Cardiac muscle cell (in vitro differentiated cells and primary cell): ENCODE results near the gene RFNG. TPM values are rescaled to one million over a fixed set of nuclear protein-coding genes. Genes with fewer than 3 reads are reported as not detected.

ENCODE experiments used
- DNase-seq, 2 donors: peaks; one replicate each; pipeline versions ENCODE4 v3.0.0 to v3.0.0-alpha.2; 2010 to 2017; ENCODE audit warnings: low read depth in 1 of 2, low spot score in 1 of 2
- H3K27ac ChIP-seq: fragments of 200-600 bp; sonication (generic); 2 replicates; pipeline ENCODE4 v1.5.1; 2016
- H3K27me3 ChIP-seq: fragments of 200-600 bp; sonication (generic); 2 replicates; pipeline ENCODE4 v1.6.0; 2016; ENCODE audit warnings: control low read depth
- H3K36me3 ChIP-seq: fragments of 200-600 bp; sonication (generic); 2 replicates; pipeline ENCODE4 v1.5.1; 2016; ENCODE audit warnings: control low read depth
- H3K4me1 ChIP-seq: fragments of 200-600 bp; sonication (generic); 2 replicates; pipeline ENCODE4 v1.8.1; 2017; ENCODE audit warnings: low read depth, mild to moderate bottlenecking, mixed run types
- H3K4me3 ChIP-seq: fragments of 200-600 bp; sonication (generic); 2 replicates; pipeline ENCODE4 v1.5.1; 2016; ENCODE audit warnings: mild to moderate bottlenecking
- H3K9me3 ChIP-seq: fragments of 200-600 bp; sonication (generic); 2 replicates; pipeline ENCODE4 v1.5.1; 2017; ENCODE audit warnings: low read depth, mild to moderate bottlenecking, control low read depth
- polyA plus RNA-seq: library from polyadenylated mRNA; unstranded; fragments of >200 nt; fragmentation: Nextera tagmentation; extraction: Ambion mirVana; gene quantifications from 2 replicates; pipeline ENCODE4 v1.2.1, GENCODE V29; 2016
- total RNA-seq: library from RNA; depleted of rRNA; stranded (reverse); fragments of >200 nt; gene quantifications from 2 replicates; pipeline ENCODE4 v1.2.3, GENCODE V29; 2016
- TF ChIP-seq, protein P1 (sequence below): IDR thresholded peaks from 2 replicates; pipeline ENCODE4 v1.5.1; 2012; ENCODE audit warnings: low read depth, mild to moderate bottlenecking, low read length

Gene RFNG
- total and polyA plus RNA-seq, 2 experiments from 2014 or later, result 94.6 to 98.3 TPM

DNA sequence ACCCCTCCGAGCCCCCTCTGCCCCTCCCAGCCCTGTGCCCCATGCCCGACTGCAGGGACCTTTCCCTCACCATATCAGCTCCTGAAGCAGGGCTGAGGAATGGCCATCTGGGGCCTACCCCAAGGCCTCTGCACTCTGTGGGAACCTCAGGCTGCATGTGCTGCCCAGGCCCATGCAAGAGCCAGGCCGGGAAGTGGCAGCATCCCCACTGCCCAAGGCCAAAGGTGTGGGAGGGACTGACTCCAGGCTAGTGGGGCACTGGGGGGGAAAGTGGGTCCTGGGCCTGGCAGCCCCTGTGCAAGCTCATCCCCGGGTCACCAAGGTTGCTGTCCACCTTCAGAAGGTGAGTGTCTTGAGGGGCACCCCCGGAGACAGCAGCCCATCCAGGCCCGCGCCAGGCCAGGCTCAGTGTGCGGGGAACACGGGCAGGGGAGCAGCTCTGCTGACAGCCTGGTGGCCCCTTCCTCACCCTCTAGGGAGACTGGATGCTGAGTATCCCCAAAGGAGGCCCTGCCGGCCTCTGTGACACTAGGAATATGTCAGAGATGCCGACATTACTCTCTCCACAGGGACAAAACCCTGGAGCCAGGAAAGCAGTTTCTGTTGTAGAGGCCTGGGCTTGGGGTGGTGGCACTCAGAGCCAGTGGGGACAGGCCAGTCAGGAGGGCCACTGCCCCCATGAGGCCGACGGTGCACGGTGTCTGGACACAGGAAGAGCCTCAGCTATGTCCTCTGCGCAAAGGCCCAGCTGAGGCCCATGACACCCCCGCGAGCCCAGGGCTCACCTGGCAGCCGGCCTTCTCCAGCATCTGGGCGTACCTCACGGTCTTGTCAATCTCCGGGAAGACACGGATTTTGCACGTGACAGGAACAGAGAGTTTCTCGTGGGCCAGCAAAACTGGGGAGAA is 10.7 kb upstream of the RFNG start:
- Histone ChIP-seq H3K4me3 (no peak overlapping the region), H3K36me3 (peaks cover 20% of the 10 kb centered on the region)
- TF ChIP-seq, protein P1, sequence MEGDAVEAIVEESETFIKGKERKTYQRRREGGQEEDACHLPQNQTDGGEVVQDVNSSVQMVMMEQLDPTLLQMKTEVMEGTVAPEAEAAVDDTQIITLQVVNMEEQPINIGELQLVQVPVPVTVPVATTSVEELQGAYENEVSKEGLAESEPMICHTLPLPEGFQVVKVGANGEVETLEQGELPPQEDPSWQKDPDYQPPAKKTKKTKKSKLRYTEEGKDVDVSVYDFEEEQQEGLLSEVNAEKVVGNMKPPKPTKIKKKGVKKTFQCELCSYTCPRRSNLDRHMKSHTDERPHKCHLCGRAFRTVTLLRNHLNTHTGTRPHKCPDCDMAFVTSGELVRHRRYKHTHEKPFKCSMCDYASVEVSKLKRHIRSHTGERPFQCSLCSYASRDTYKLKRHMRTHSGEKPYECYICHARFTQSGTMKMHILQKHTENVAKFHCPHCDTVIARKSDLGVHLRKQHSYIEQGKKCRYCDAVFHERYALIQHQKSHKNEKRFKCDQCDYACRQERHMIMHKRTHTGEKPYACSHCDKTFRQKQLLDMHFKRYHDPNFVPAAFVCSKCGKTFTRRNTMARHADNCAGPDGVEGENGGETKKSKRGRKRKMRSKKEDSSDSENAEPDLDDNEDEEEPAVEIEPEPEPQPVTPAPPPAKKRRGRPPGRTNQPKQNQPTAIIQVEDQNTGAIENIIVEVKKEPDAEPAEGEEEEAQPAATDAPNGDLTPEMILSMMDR, result no peak

DNA sequence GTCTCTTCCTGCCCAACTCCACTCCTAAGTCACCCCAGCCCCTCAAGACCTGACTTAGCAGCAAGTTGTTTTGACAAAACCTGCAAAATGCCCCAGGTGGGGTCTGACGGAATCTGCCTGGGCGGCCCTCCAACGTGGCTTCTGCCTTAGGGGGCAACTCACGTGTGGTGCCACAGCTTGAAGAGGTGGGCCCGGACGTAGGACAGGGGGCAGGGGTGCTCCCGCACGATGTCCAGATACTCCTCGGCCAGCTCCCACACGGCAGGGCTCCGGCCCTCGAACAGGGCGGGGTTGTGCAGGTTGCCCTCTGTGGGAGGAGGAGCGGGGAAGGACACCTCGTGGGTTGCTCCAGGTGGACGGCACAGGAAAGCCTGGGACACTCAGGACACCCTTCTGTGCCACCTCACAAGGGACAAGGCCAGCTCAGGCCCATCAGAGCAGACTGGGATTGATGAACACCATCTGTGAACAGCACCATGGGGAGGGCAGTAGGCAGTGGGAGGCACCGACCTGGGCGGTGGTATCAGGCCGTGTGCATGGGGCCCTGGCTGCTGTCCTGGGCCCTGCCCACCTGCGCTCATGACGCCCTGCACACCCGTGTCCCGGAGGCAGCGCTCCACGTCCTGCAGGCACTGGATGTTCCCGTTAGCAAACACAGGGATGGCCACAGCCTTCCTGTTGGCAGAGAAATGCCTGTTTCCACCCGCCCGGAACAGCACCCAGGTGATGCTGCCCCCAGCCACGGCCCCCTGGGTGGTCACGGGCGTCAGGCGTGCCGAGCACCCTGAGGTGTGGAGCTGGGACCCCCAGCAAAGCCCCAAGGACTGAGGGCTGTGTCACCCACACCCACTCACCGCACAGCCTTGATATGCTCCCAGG is 9.7 kb upstream of the RFNG start:
- TF ChIP-seq, protein P1, result no peak
- DNase-seq, result no peak
- peaks cover 20% of the 10 kb centered on the region for H3K36me3 ChIP-seq
- peaks cover 5% of the 10 kb centered on the region for H3K4me1 ChIP-seq
- no peak overlapping the region for H3K4me3 ChIP-seq
- H3K27ac ChIP-seq, result no peak overlapping the region
- no peaks in the 10 kb centered on the region for H3K27me3 ChIP-seq
- H3K9me3 ChIP-seq, result no peaks in the 10 kb centered on the region

More for the DNA sequence above, 10.7 kb upstream of the RFNG start:
- no peaks in the 10 kb centered on the region for H3K9me3 ChIP-seq
- H3K27me3 ChIP-seq, result no peaks in the 10 kb centered on the region
- peaks cover 5% of the 10 kb centered on the region for H3K4me1 ChIP-seq
- no peak overlapping the region for H3K27ac ChIP-seq
- no peak for DNase-seq

DNA sequence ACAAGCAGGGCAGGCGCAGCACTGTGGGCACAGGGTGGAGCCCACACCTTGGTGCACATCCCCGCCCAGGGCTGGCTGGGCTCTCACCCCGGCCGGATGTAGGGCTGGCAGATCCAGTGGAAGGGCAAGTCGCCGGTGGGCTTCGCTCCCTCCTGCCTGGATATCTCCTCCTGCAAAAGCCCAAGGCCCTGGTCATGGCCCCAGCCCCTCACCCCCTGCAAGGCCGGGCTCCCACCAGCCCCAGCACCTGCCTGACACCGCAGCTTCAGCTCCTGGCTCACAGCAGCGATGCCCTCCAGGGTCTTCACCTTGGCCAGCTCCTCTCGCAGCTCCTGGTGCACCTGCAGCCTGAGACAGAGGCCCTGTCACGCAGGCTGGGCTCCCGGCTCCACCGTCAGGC is 9.0 kb upstream of the RFNG start:
- DNase-seq, result no peak
- Histone ChIP-seq H3K9me3 (no peaks in the 10 kb centered on the region), H3K36me3 (peaks cover 25% of the 10 kb centered on the region)

DNA sequence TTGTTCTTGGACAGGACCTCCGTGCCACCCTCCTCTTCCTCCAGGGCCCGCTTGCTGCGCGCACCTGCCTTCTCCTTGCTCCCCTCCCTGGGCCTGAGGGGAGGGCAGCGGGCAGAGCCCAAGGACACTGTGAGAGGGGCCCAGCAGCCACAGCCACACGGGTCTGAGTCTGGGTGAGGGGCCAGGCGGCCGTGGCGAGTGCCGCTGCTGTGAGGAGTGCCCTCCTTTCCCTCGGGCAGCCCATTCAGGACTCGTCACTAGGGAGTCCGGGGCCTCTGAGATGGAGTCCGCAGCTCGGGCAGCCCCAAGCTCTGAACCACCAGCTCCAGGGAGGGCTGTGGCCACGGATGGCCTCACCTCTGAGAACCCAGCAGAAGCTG is 8.4 kb upstream of the RFNG start:
- Histone ChIP-seq H3K4me1 (peaks cover 5% of the 10 kb centered on the region), H3K27ac (no peak overlapping the region), H3K4me3 (no peak overlapping the region), H3K9me3 (no peaks in the 10 kb centered on the region), H3K36me3 (peaks cover 30% of the 10 kb centered on the region), H3K27me3 (no peaks in the 10 kb centered on the region)
- TF ChIP-seq, protein P1, result no peak
- no peak for DNase-seq

More for the DNA sequence above, 9.0 kb upstream of the RFNG start:
- TF ChIP-seq, protein P1, result no peak
- peaks cover 5% of the 10 kb centered on the region for H3K4me1 ChIP-seq
- no peak overlapping the region for H3K27ac ChIP-seq
- H3K27me3 ChIP-seq, result no peaks in the 10 kb centered on the region
- no peak overlapping the region for H3K4me3 ChIP-seq

DNA sequence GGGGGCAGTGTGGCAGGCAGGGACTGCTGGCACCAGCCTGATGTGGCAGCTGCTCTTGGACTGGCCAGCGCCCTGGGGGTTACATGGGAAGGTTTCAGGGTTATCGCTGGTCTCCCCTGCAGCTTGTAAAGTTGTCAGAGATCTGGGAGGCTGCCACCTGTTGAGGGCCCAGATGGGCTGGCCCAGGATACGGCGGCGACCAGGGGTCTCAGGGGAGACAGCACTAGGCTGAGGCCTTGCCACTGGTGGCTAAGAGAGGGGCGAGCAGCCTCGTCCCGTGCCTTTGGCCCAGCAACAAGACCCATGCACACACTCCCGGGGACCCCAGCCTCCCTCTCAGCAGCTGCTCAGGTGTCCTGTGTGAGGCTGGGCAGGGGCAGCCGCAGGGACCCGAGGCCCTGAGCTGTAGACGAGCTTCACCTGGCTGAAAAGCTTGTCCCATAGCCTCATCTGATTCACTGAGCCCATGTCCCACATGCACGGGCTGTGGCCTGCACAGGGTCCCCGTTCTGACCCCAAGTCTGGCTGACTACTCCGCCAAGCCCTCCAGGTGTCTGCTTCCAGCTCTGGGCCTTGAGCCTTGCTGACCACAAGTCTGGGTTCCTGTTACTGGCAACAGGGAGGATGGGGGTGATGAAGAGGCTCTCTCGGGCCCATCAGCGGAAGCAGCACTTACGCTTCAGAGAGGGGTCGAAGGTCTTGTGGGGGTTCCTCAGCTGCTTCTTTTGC is 7.8 kb upstream of the RFNG start:
- peaks cover 35% of the 10 kb centered on the region for H3K36me3 ChIP-seq
- H3K4me1 ChIP-seq, result no peaks in the 10 kb centered on the region
- H3K27me3 ChIP-seq, result no peaks in the 10 kb centered on the region
- DNase-seq, result no peak
- no peak overlapping the region for H3K27ac ChIP-seq
- TF ChIP-seq, protein P1, result no peak
- H3K9me3 ChIP-seq, result no peaks in the 10 kb centered on the region
- H3K4me3 ChIP-seq, result no peak overlapping the region
